Bronchial epithelial cell (primary cell): ENCODE data around the gene ANKRD13B. TPM values are rescaled to one million over a fixed set of nuclear protein-coding genes. Genes with fewer than 3 reads are reported as not detected.
A peak's percentile ranks its signal among the peaks of the same experiment; 100 is the strongest.

Experiments
- DNase-seq: peaks from one replicate; pipeline ENCODE4 v3.0.0-alpha.2; 2010; ENCODE audit warnings: low read depth
- FAIRE-seq: peaks from 2 replicates; lab custom pipeline; 2011; peaks lifted over from hg19 to GRCh38; lab: Jason Lieb, UNC
- H3K27me3 ChIP-seq: 2 replicates; pipeline ENCODE4 v1.5.1; 2011; ENCODE audit warnings: low read length; ENCODE audit not compliant: control insufficient read depth, insufficient read depth
- H3K36me3 ChIP-seq: 2 replicates; pipeline ENCODE4 v1.5.1; 2011; ENCODE audit warnings: low read length; ENCODE audit not compliant: control insufficient read depth, insufficient read depth
- H3K4me3 ChIP-seq: 2 replicates; pipeline ENCODE4 v1.5.1; 2011; ENCODE audit warnings: mild to moderate bottlenecking, low read depth, low read length, control low read depth
- total RNA-seq: library from RNA; depleted of rRNA; stranded (reverse); fragments of >200 nt; gene quantifications from 2 replicates; pipeline ENCODE4 v1.2.1, GENCODE V29; 2014
- TF ChIP-seq, protein P1 (sequence below): IDR thresholded peaks from 2 replicates; pipeline ENCODE4 v1.5.1; 2011; ENCODE audit warnings: mild to moderate bottlenecking, moderate library complexity, low read length, control low read depth, inconsistent platforms; ENCODE audit not compliant: insufficient read depth, severe bottlenecking

ANKRD13B gene
- total RNA-seq, 1 donor from 2014 or later: 2.4 TPM

DNA sequence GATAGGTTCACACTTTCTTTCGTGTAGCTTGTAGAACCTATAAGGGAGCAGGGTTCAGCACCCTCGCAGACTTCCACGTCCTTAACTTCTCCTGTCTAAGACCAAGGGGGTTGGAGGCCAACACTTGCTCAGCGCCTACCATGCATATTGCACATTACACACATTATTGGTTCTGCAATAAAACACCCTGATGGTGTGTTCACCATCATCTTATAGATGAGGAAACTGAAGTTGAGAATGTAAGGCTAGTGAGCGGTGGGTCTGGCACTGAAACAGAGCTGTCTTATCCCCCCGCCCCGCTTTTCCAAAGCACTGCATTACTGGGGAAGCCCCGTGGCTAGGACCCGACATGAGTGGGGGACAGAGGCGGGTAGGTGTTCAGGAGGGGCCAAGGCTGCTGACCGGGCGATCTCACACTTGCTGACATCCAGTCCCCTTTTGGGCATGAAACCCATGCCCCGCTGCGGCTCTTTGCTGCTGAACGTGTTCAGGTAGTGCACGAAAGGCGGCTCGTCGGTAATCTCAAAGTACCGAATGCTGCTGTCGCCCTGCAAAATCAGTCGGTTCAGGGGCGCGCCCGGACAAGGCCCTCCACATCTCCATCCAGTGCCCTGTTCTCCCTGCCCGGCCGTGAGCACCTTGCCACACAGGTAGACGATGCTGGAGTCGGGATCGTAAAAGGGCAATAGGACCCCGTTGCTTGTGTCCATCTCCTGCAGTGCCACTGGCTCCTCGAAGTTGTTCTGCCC, 23.5 kb downstream of the ANKRD13B start:
- DNase-seq (no peak), FAIRE-seq (no peak)
- Histone ChIP-seq H3K36me3 (no peaks in the 10 kb centered on the region), H3K27me3 (no peaks in the 10 kb centered on the region), H3K4me3 (peak overlapping the region; percentile 3)
- TF ChIP-seq, protein P1, sequence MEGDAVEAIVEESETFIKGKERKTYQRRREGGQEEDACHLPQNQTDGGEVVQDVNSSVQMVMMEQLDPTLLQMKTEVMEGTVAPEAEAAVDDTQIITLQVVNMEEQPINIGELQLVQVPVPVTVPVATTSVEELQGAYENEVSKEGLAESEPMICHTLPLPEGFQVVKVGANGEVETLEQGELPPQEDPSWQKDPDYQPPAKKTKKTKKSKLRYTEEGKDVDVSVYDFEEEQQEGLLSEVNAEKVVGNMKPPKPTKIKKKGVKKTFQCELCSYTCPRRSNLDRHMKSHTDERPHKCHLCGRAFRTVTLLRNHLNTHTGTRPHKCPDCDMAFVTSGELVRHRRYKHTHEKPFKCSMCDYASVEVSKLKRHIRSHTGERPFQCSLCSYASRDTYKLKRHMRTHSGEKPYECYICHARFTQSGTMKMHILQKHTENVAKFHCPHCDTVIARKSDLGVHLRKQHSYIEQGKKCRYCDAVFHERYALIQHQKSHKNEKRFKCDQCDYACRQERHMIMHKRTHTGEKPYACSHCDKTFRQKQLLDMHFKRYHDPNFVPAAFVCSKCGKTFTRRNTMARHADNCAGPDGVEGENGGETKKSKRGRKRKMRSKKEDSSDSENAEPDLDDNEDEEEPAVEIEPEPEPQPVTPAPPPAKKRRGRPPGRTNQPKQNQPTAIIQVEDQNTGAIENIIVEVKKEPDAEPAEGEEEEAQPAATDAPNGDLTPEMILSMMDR: no peak

DNA sequence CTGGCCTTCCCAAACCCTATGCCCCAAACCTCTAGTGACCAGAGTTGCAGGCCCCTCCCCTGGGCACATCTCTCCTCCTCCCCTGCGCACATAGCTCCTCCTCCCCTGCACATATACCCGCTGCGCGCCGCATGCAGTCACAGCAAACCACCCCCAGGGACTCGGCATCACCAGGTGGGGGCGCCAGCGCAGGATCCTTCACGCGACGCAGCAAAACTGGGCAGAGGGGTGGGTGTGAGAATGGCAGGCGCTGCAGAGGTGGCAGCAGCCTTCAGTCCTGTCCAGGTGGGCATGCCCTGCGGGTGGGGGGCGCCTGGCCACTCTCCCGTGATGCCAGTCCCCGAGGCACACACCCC, 24.2 kb downstream of the ANKRD13B start:
- Histone ChIP-seq H3K4me3 (peak overlapping the region; percentile 37), H3K36me3 (no peaks in the 10 kb centered on the region), H3K27me3 (no peaks in the 10 kb centered on the region)
- TF ChIP-seq, protein P1: peak; percentile 89
- no peak for FAIRE-seq
- DNase-seq: peak; percentile 74

DNA sequence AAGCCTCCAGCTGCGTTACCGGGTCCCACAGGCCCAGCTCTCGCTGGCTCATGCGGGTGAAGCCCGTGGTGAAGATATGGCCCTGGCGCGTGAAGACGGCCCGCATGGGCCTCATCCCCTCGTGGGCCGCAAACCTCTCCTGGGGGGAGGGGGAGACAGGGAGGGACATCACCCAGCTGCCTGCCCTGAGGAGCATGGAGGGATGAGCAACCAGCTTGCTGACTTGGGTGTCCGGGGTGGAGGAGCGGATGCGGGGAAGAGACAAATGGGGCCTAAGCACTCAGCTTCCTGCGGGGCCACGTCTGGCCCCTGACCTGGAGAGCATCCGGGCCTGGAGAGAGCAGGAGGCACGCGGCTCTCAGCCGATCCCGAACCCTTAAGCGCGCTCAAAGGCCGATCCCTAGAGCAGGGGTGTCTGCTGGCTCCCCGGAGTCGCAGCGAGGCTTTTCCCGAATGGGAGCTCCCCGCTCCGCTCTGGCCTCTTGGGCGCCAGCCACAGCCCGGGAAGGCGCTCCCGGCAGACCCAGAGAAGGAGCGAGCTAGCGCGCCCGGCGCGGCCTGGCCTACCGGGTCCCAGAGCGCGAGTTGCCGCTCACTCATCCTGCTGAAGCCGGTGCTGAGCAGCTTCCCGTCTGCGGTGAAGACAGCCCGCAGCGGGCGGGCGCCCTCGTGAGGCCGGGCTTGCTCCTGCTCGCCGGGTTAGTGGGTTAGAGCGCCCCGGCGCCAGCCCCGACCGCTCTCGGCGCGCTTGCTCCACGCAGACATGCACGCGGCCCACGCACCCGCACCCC, 24.7 kb downstream of the ANKRD13B start:
- DNase-seq: peak; percentile 65
- H3K4me3 ChIP-seq: peak overlapping the region; percentile 37
- TF ChIP-seq, protein P1: peak; percentile 97
- H3K27me3 ChIP-seq: no peaks in the 10 kb centered on the region
- no peak for FAIRE-seq
- no peaks in the 10 kb centered on the region for H3K36me3 ChIP-seq

DNA sequence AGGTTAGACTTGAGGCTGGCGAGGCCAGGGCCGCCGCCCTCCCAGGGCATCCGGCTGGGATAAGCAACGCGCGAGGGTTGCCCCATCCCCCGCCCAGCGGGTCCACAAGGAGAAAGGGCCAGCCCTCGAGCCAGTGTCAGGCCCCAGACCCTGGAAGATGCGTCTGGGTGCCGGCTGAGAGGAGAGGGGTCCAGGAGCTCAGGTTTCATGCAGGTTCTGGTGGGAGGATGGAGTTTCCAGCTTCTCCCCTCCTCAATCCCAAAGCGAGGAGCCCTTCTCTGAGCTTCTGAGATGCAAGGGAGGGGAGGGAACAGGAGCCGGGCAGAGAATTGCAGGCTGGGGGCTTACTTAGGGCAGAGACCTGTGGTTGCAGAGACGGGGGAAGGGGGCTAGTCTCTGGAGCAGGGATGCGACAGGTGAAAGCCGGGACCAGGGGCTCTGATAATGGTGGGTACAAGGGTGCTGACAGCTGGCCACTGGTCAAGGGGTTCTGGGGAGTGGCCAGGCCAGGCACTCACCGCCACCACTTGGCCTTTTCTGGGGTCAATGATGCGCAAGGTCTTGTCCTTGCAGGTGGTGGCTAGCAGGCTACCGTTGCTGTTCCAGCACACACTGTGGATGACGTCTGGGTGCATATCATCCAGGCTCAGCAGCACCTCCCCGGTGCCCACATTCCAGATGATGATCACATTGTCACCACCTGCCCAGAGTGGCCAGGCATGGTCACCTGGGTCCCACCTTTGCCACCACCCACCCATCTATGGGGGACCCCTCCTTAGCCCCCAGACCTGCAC, 25.5 kb downstream of the ANKRD13B start:
- Histone ChIP-seq H3K4me3 (no peak overlapping the region), H3K27me3 (no peaks in the 10 kb centered on the region), H3K36me3 (no peaks in the 10 kb centered on the region)
- no peak for DNase-seq
- FAIRE-seq: no peak
- TF ChIP-seq, protein P1: no peak

DNA sequence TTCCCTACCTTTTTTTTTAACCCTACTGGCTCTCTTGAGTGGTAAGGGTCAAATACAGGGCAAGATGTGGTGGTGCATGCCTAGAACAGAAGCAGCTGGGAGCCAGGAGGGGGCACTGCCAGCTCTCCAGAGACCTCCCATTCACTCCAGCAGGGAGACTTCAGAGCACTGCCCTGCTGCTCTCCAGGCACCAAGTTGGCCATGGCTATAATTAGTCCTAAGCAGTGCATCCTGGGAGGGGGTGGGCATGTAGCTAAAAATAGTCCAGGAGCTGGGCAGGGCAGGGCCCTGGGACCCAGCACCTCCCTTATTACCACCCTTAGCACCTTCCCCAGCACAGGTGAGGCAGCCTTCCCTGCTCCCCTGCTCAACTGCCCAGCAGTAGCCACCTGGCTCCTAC, 26.3 kb downstream of the ANKRD13B start:
- peak; percentile 33 for DNase-seq
- Histone ChIP-seq H3K4me3 (no peak overlapping the region), H3K27me3 (no peaks in the 10 kb centered on the region), H3K36me3 (no peaks in the 10 kb centered on the region)
- TF ChIP-seq, protein P1: peak; percentile 38
- no peak for FAIRE-seq
